Sigmoid colon (tissue), 4 donors: ENCODE data around the gene MICALL2.

Experiments
- POLR2A ChIP-seq, 2 donors: fragments of 450-650 bp; IDR thresholded peaks; one replicate each; pipeline ENCODE4 v1.6.1; 2016; ENCODE audit warnings: antibody characterized with exemption in 2 of 2, mild to moderate bottlenecking in 2 of 2, moderate library complexity in 2 of 2
- POLR2AphosphoS5 ChIP-seq, 4 donors: sonication (generic); formaldehyde crosslinking; IDR thresholded peaks; one replicate each; pipeline ENCODE4 v1.6.1; 2017; ENCODE audit warnings: antibody characterized with exemption in 4 of 4
- TF ChIP-seq, protein P1 (sequence below), 4 experiments: fragments of 450-650 bp in 3 of 4; fragments of 200-600 bp in 1 of 4; IDR thresholded peaks; one replicate each; pipeline ENCODE4 v1.5.1; 2016 to 2019; ENCODE audit warnings: antibody characterized with exemption in 4 of 4, mild to moderate bottlenecking in 3 of 4, moderate library complexity in 2 of 4

DNA sequence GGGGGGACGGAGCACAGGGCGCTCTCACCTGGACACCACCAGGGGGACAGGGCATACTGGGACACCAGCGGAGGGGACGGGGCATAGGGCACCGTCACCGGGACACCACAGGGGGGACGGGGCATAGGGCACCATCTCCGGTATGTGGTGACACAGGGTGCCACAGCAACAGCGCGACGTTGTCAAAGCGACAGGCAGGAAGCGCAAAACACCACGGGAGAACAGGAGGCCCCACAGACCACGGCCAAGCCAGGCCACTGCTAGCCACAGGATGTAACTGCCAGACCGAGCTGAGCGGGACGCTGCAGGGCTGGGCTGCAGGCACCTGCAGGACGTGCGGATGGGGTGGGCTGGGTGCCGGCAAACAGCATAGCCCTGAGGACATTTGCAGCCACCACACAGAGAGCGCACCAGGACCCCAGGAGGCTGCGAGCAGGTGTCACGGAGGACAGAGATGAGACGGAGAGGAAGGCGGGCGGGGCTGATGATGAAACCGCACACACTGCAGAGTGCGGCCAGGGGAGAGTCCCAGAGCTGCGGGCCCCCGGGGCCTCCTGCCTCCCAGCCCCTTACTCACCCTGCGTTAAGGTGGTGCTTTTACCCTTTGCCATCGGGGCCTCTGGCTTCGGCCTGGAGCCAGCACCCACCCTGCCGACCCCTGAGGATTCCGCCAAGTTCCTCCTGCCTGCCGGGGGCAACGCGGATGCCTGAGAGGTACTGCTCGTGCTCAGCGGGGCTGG lies 17.5 kb downstream of the MICALL2 start:
- TF ChIP-seq, protein P1, sequence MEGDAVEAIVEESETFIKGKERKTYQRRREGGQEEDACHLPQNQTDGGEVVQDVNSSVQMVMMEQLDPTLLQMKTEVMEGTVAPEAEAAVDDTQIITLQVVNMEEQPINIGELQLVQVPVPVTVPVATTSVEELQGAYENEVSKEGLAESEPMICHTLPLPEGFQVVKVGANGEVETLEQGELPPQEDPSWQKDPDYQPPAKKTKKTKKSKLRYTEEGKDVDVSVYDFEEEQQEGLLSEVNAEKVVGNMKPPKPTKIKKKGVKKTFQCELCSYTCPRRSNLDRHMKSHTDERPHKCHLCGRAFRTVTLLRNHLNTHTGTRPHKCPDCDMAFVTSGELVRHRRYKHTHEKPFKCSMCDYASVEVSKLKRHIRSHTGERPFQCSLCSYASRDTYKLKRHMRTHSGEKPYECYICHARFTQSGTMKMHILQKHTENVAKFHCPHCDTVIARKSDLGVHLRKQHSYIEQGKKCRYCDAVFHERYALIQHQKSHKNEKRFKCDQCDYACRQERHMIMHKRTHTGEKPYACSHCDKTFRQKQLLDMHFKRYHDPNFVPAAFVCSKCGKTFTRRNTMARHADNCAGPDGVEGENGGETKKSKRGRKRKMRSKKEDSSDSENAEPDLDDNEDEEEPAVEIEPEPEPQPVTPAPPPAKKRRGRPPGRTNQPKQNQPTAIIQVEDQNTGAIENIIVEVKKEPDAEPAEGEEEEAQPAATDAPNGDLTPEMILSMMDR (IDR thresholded peaks at IDR 0.05): no peak
- no peak for TF ChIP-seq POLR2A (IDR thresholded peaks at IDR 0.05)
- no peak for TF ChIP-seq POLR2AphosphoS5 (IDR thresholded peaks at IDR 0.05)
